Subcutaneous adipose tissue (tissue), 4 donors: ENCODE results near the gene SDC1. TPM values are rescaled to one million over a fixed set of nuclear protein-coding genes. Genes with fewer than 3 reads are reported as not detected.

Experiments
- total RNA-seq, 4 donors: library from RNA; depleted of rRNA; stranded (reverse); fragments of >200 nt; gene quantifications; one replicate each; pipeline ENCODE4 v1.1.0, GENCODE V29; 2016
- TF ChIP-seq, protein P1 (sequence below): fragments of 450-650 bp; IDR thresholded peaks from one replicate; pipeline ENCODE4 v1.5.1; 2016; ENCODE audit warnings: low read depth, mild to moderate bottlenecking, control low read depth, antibody characterized with exemption, moderate library complexity

SDC1 gene
- total RNA-seq, 4 donors from 2014 or later, result 2.4 to 27.5 (median 3.8) TPM

- TF ChIP-seq, protein P1, sequence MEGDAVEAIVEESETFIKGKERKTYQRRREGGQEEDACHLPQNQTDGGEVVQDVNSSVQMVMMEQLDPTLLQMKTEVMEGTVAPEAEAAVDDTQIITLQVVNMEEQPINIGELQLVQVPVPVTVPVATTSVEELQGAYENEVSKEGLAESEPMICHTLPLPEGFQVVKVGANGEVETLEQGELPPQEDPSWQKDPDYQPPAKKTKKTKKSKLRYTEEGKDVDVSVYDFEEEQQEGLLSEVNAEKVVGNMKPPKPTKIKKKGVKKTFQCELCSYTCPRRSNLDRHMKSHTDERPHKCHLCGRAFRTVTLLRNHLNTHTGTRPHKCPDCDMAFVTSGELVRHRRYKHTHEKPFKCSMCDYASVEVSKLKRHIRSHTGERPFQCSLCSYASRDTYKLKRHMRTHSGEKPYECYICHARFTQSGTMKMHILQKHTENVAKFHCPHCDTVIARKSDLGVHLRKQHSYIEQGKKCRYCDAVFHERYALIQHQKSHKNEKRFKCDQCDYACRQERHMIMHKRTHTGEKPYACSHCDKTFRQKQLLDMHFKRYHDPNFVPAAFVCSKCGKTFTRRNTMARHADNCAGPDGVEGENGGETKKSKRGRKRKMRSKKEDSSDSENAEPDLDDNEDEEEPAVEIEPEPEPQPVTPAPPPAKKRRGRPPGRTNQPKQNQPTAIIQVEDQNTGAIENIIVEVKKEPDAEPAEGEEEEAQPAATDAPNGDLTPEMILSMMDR, result no peak
Measured at GRCh38 chr2:20210462-20210861, 14.5 kb downstream of the SDC1 start.

GRCh38 chr2:20209373-20210109 is 15.4 kb downstream of the SDC1 start:
- TF ChIP-seq, protein P1, result no peak

GRCh38 chr2:20208476-20208859 is 16.5 kb downstream of the SDC1 start:
- TF ChIP-seq, protein P1, result no peak

DNA sequence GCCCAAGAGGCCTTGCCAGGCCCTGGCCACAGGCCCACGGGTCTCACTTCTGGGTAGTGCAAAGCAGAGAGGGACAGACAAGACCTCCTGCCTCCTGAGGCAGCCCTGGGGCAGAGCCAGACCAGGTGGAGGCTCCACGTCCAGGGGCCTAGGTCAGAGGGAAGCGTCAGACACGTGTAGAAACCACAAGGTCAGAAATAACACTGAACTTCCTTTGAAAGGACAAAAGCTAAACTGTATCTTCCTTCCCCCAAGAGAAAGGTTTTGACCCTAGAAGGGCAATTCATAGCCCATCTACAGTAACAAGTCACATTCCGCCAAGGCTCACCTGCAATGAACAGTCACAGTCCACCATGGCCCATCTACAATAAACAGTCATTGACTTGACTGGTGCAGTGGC is 17.9 kb downstream of the SDC1 start:
- TF ChIP-seq, protein P1, result no peak

DNA sequence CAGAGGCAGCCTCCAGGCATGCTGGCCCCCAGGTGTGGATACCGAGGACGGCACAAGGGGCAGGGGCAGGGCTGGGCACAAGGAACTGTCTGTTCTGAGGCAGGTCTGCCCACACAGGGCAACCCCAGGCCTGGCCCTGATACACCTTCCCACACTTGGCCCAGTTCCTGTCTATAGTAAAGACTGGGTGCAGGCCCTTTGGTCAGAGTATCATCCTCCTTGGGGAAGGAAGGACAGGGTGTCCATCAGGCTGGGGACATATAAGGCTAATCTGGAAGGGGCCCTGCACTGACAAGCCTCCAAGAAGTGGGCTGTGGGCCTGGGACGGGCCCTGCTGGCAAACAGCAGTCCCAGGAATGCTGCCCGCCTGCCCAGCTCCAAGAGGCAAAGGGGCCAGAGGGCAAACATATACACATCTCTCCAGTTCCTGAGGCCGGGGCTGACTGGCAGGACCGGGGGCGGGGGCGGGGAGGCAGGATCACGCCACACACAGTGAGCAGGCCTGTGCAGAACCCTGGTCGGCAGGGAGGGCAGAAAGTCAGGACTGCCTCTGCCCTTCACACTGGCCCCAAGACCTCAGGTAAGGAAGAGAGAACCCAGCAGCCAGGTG is 18.9 kb downstream of the SDC1 start:
- TF ChIP-seq, protein P1, result no peak

DNA sequence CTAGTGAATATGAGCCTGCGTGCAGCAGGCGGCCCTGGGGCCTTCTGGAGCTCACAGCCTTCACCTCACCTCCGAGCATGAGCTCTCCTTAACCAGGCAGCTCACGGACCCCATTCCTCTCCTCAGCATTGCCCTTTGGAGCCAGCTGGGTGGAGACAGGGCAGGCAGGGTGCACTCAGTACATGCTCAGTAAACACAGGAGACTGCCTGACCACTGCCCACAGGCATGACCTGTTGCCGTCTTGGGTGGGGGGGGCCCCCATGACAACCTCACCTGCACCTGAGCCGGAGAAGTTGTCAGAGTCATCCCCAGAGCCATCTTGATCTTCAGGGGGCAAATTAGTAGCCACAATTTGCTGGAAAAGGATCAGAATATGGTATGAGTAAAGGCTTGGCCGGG is 19.9 kb downstream of the SDC1 start:
- TF ChIP-seq, protein P1, result no peak

GRCh38 chr2:20203521-20204225 is 21.3 kb downstream of the SDC1 start:
- TF ChIP-seq, protein P1, result no peak
